ENCODE results near the gene SH3BP5.

Gene SH3BP5

DNA sequence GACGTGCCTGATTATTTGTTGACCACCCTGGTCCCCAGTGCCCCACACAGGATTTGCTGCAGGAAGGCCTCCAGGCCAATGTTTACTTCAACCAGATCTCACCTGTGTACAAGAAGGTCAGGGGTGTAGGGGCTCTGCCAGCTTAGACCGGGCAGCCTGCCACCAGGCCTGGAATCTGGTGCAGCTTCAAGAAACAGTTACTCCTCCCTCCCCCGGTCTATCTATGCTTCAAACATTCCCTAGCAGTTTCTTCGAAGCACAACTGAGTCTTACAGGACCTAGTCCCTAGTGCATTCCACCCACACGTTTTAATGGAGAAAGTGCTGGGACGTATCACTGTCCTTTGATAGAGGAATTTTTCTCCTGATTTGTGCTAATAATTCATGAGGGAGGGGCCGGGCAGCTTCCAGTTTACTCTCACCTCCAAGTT lies 8.0 kb downstream of the SH3BP5 start:
- no peak for DNase-seq

GRCh38 chr3:15323063-15323462 lies 9.3 kb downstream of the SH3BP5 start:
- DNase-seq = no peak

GRCh38 chr3:15321349-15321748 lies 11.0 kb downstream of the SH3BP5 start:
- no peak for DNase-seq

- DNase-seq = no peak
These were observed 12.8 kb downstream of the SH3BP5 start for GRCh38 chr3:15319575-15319974.

DNA sequence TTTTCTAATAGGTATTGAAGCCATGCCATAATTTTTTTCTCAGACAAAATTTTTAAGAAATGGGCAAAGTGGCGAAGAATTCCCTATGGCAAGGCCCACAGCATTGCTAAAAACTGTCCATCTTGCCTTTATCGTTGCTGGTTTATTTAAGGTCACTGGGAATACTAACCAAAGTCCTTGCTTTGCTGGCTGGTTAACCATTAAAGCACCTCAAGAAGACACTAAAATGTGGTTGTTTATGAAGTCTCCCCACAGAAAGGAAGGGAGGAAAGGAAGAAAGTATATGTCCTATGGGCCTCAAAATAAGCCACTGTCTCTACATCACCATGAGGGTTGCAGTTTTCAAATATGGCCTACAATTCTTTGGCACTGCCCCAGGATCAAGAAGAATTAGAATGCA lies 13.2 kb downstream of the SH3BP5 start:
- no peak for DNase-seq

GRCh38 chr3:15318661-15319060 lies 13.7 kb downstream of the SH3BP5 start:
- no peak for DNase-seq

GRCh38 chr3:15316998-15317435 lies 15.4 kb downstream of the SH3BP5 start:
- DNase-seq = no peak

DNA sequence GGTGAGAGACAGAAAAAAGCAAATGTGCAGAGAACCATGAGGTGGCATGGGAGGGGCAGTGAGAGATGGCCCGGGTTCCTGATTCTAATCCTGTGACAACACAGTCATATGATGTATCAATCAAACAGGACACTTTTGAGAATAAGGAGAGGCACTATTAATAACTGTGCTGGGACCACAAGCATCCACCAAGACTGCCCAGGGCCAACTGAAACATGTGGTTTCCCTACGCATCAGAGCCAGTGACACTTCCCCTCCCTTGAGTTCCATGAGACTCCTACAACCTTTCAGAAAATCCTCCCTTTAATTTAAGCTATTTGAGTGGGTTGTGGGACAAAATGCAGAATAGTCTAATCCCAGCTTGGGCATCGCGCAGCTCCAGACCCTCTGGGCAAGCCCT lies 17.4 kb downstream of the SH3BP5 start:
- DNase-seq = no peak

- DNase-seq = no peak
These were observed 18.1 kb downstream of the SH3BP5 start for GRCh38 chr3:15314276-15314675.

GRCh38 chr3:15313461-15313860 lies 18.9 kb downstream of the SH3BP5 start:
- no peak for DNase-seq

DNA sequence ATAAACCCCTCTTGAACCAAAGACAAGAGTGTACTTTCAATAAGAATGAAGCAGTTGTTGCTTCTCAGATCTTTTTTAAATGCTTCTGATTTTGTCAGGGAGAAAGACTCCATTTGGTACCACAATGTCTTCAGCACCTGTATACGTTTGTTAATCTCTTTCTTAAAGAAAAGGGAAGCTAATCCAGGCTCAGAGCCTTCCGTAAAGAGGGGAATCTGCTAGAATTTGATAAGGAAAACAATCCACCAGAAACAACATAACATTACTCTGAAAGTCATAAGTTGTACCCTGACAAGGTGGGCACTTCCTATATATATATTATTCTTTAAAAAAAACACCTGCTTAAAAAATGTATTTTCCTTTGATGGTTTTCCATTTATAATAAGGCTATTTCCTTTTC lies 19.8 kb downstream of the SH3BP5 start:
- DNase-seq = no peak

- no peak for DNase-seq
These were observed 21.7 kb downstream of the SH3BP5 start for GRCh38 chr3:15310491-15311370.

GRCh38 chr3:15309662-15310335 lies 22.6 kb downstream of the SH3BP5 start:
- peak; percentile 38 for DNase-seq

DNA sequence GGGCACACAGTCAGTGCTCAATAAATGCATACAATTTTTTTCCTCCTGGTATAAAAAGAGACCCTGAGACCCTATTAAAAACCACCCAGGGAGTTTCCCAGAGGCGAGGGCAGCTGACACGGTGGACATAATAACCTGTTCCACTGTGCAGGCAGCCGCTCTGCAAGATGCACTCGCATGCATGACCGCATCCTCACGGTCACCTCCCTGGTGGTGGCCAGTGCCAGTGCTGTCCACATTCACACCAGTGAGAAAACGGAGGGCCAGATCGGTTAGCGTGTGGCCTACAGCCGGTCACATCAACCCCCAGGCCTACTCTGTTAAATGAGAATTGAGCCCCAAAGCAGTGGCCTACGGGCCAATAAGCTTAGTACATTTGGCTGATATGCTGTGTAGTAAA lies 24.8 kb downstream of the SH3BP5 start:
- no peak for DNase-seq

DNA sequence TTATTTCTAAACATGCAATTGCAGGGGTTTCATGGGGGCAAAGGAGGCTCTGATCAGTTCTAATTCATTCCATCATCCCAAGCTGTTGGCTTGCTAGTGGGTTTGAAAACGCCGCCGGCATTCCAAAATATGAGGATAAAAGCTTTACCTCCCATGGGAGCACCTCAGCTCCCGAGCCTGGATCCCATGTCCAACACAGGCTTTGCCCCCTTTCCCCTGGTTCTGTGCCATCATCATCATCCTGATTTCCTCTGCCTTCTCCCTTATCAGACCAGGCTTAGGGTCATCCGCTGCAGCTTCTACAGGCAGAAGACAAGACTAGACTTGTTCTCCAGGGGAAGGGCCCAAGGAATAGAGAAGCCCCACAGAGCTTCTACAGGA lies 25.4 kb downstream of the SH3BP5 start:
- no peak for DNase-seq

GRCh38 chr3:15305359-15305844 lies 27.0 kb downstream of the SH3BP5 start:
- no peak for DNase-seq

DNA sequence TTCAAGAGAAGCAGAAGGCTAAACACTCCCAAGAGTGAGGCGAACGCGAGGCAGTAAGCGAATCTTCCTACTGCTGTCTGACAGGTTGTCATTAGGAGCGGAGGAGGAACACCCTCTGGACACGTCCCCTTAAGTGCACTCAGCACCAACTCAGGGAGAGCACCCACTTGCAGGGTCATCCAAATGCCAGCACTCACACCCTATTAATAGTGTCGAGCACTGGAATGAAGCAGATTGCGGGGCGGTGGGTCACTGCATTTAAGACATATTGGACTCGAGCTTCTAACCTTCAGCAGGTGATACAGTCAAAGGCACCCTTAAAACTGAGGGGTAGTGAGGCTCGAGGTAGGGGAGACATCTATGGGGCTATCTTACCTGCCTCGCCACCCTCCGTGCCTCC lies 28.7 kb downstream of the SH3BP5 start:
- no peak for DNase-seq

DNA sequence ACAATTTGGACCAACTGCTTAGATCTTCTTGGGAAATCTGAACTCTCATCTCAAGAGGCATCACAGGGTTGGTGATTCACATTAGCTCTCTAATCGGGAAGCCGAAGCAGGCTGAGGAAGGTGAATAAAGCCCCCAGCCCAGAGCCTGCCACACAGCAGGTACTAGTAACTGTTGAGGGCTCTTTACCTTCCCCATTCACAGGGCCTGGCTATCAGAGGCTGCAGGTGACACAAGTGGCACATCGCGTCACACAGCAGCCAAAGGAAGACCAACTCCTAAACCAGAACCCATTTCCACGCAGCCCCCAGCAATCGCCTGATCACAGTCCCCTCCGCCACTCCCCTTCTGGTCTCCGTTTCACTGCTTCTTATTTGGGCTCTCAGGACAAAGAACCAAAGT lies 29.2 kb downstream of the SH3BP5 start:
- no peak for DNase-seq

DNA sequence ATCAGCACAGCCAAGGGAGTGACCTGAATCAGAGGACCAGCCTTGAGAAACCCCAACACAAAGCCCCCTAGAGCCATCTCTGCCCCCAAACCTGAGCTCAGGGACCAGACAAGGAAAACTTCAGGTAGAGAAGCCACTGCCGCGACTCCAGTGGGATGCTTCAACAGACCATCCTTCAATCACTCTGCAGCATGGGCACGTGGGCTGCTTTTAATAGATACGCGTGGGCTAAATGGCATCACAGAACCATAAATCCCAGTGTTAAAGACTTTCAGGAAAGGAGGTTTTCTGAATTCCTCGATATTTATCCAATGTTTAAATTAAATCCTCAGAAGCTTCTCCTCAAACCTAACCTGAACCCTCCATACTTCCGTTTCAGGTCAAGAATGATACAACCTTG lies 30.6 kb downstream of the SH3BP5 start:
- DNase-seq = no peak

DNA sequence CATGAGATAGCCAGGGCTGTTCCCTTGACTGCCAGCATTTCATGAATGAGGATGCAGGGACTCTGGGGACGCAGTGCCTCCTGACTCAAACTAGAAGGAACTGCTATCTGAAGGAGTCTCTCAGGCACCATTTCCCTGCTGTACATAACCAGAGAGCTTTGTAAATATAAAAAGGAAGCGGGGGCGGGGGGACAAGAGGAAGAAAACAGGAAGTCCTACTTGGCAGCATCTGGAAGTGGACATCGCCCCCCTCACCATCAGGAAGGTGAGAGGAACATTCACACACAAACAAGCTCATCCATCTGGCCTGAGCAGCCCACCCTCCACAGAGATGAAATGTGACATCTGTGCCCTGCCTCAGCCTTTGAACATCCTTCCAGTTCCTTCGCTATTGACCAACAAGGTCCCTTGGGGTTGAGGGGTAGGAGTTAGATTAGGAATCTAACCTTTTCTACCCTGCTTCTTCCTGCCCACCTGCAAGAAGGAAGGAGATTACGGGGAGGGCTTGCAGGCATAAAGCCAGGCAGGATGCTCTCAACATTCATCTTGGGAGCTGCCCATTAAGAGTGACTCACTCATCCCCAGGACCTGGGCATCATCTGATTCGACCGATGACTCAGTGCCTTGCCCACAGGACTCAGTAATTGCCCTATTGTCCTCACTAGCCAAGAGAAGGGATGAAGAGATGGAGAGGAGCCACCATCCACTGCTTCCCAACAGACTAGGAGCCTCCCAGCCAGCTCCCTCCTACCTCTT lies 31.9 kb downstream of the SH3BP5 start:
- peak; percentile 26 for DNase-seq

DNA sequence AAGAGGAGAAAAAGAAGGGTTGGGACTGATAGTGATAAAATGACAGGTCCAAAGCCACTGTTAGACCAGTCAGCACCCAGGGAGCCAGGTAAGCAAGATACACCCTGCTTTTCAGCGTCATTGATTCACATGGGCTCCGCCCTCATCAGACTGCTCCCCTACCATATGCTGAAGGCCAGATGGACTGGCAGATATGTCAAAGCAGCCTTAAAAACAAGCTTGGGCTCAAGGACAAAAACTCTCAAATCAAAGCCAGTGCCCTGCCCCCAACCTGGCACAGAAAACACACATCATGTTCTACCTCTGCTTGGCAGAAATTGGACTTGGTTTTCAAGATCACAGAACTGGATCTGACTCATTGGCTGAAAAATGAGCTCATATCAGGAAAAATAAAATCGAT lies 33.4 kb downstream of the SH3BP5 start:
- peak; percentile 89 for DNase-seq

GRCh38 chr3:15298504-15298903 lies 33.9 kb downstream of the SH3BP5 start:
- DNase-seq = no peak

- no peak for DNase-seq
These were observed 34.6 kb downstream of the SH3BP5 start for GRCh38 chr3:15297608-15298350.

All from NCI-H446 treated with DMSO at 0.1 percent for 48 hours (cell line).